ENCODE results near the gene FOXL1. TPM values are rescaled to one million over a fixed set of nuclear protein-coding genes. Genes with fewer than 3 reads are reported as not detected.

The FOXL1 gene
- polyA plus RNA-seq, 4 donors: 0.22 to 6.3 (median 1.5) TPM

GRCh38 chr16:86579268-86580062 lies 1.1 kb downstream of the FOXL1 start:
- Histone ChIP-seq H3K4me1 (ENCODE audit: control insufficient read depth in 3 of 3, insufficient read depth in 2 of 3, low read depth in 1 of 3, low read length in 2 of 3) (peaks cover 0 to 8% (median 0%) of the 10 kb centered on the region in 3 donors), H3K4me3 (ENCODE audit: low read depth in 1 of 3, low read length in 3 of 3) (peak overlapping the region in 2 of 3 donors; percentile 25 to 45), H3K36me3 (ENCODE audit: control insufficient read depth in 3 of 3, insufficient read depth in 2 of 3, low read depth in 1 of 3, low read length in 3 of 3) (no peaks in the 10 kb centered on the region), H3K27me3 (ENCODE audit: control insufficient read depth in 3 of 3, insufficient read depth in 3 of 3, low read length in 3 of 3) (peaks cover 8 to 79% (median 11%) of the 10 kb centered on the region in 3 donors), H3K9me3 (ENCODE audit: control insufficient read depth in 2 of 2, insufficient read depth in 1 of 2, low read depth in 1 of 2, low read length in 1 of 2) (no peaks in the 10 kb centered on the region), H3K27ac (ENCODE audit: low read depth in 1 of 3, low read length in 2 of 3) (peak overlapping the region in 1 of 3 donors; percentile 87)
- peak in 1 of 2 donors; percentile 13 for DNase-seq
- WGBS, 3 donors: 11 to 15% (median 12%) methylated on average over 40 to 69 of the region's 69 CpGs
- FAIRE-seq: no peak

- H3K4me3 ChIP-seq (ENCODE audit: low read depth in 1 of 3, low read length in 3 of 3): peak overlapping the region in 2 of 3 donors; percentile 25 to 45
Observed at GRCh38 chr16:86580063-86580790, 1.9 kb downstream of the FOXL1 start.

GRCh38 chr16:86580791-86581170 lies 2.4 kb downstream of the FOXL1 start:
- no peak for FAIRE-seq
- Histone ChIP-seq H3K9me3 (ENCODE audit: control insufficient read depth in 2 of 2, insufficient read depth in 1 of 2, low read depth in 1 of 2, low read length in 1 of 2) (no peaks in the 10 kb centered on the region), H3K4me3 (ENCODE audit: low read depth in 1 of 3, low read length in 3 of 3) (peak overlapping the region in 1 of 3 donors; percentile 19), H3K4me1 (ENCODE audit: control insufficient read depth in 3 of 3, insufficient read depth in 2 of 3, low read depth in 1 of 3, low read length in 2 of 3) (peaks cover 0 to 4% (median 4%) of the 10 kb centered on the region in 3 donors), H3K27me3 (ENCODE audit: control insufficient read depth in 3 of 3, insufficient read depth in 3 of 3, low read length in 3 of 3) (peaks cover 8 to 66% (median 11%) of the 10 kb centered on the region in 3 donors), H3K36me3 (ENCODE audit: control insufficient read depth in 3 of 3, insufficient read depth in 2 of 3, low read depth in 1 of 3, low read length in 3 of 3) (no peaks in the 10 kb centered on the region), H3K27ac (ENCODE audit: low read depth in 1 of 3, low read length in 2 of 3) (no peak overlapping the region)
- 29 to 68% (median 59%) methylated on average over 9 of the region's 9 CpGs for WGBS, 3 donors
- DNase-seq: no peak

More at GRCh38 chr16:86580063-86580790, 1.9 kb downstream of the FOXL1 start:
- WGBS, 3 donors: 19 to 50% (median 31%) methylated on average over 19 of the region's 19 CpGs
- peaks cover 8 to 71% (median 11%) of the 10 kb centered on the region in 3 donors for H3K27me3 ChIP-seq (ENCODE audit: control insufficient read depth in 3 of 3, insufficient read depth in 3 of 3, low read length in 3 of 3)
- peaks cover 0 to 8% (median 2%) of the 10 kb centered on the region in 3 donors for H3K4me1 ChIP-seq (ENCODE audit: control insufficient read depth in 3 of 3, insufficient read depth in 2 of 3, low read depth in 1 of 3, low read length in 2 of 3)
- H3K36me3 ChIP-seq (ENCODE audit: control insufficient read depth in 3 of 3, insufficient read depth in 2 of 3, low read depth in 1 of 3, low read length in 3 of 3): no peaks in the 10 kb centered on the region
- no peak overlapping the region for H3K27ac ChIP-seq (ENCODE audit: low read depth in 1 of 3, low read length in 2 of 3)
- no peaks in the 10 kb centered on the region for H3K9me3 ChIP-seq (ENCODE audit: control insufficient read depth in 2 of 2, insufficient read depth in 1 of 2, low read depth in 1 of 2, low read length in 1 of 2)
- FAIRE-seq (no peak), DNase-seq (no peak)

- H3K36me3 ChIP-seq (ENCODE audit: control insufficient read depth in 3 of 3, insufficient read depth in 2 of 3, low read depth in 1 of 3, low read length in 3 of 3): no peaks in the 10 kb centered on the region
- H3K9me3 ChIP-seq (ENCODE audit: control insufficient read depth in 2 of 2, insufficient read depth in 1 of 2, low read depth in 1 of 2, low read length in 1 of 2): no peaks in the 10 kb centered on the region
- DNase-seq (no peak), FAIRE-seq (no peak)
- WGBS, 3 donors: 40 to 53% (median 50%) methylated on average over 4 of the region's 4 CpGs
- no peak overlapping the region for H3K27ac ChIP-seq (ENCODE audit: low read depth in 1 of 3, low read length in 2 of 3)
- H3K4me1 ChIP-seq (ENCODE audit: control insufficient read depth in 3 of 3, insufficient read depth in 2 of 3, low read depth in 1 of 3, low read length in 2 of 3): peaks cover 0 to 4% (median 0%) of the 10 kb centered on the region in 3 donors
- H3K4me3 ChIP-seq (ENCODE audit: low read depth in 1 of 3, low read length in 3 of 3): peak overlapping the region in 1 of 3 donors; percentile 19
- peaks cover 10 to 59% (median 11%) of the 10 kb centered on the region in 3 donors for H3K27me3 ChIP-seq (ENCODE audit: control insufficient read depth in 3 of 3, insufficient read depth in 3 of 3, low read length in 3 of 3)
Observed at GRCh38 chr16:86581458-86581857, 3.1 kb downstream of the FOXL1 start.

- H3K9me3 ChIP-seq (ENCODE audit: control insufficient read depth in 2 of 2, insufficient read depth in 1 of 2, low read depth in 1 of 2, low read length in 1 of 2): no peaks in the 10 kb centered on the region
- 76 to 87% (median 83%) methylated on average over 6 of the region's 6 CpGs for WGBS, 3 donors
- H3K4me1 ChIP-seq (ENCODE audit: control insufficient read depth in 3 of 3, insufficient read depth in 2 of 3, low read depth in 1 of 3, low read length in 2 of 3): peaks cover 0 to 4% (median 0%) of the 10 kb centered on the region in 3 donors
- no peak overlapping the region for H3K27ac ChIP-seq (ENCODE audit: low read depth in 1 of 3, low read length in 2 of 3)
- no peaks in the 10 kb centered on the region for H3K36me3 ChIP-seq (ENCODE audit: control insufficient read depth in 3 of 3, insufficient read depth in 2 of 3, low read depth in 1 of 3, low read length in 3 of 3)
- no peak for FAIRE-seq
- H3K27me3 ChIP-seq (ENCODE audit: control insufficient read depth in 3 of 3, insufficient read depth in 3 of 3, low read length in 3 of 3): peaks cover 2 to 35% (median 3%) of the 10 kb centered on the region in 3 donors
- no peak overlapping the region for H3K4me3 ChIP-seq (ENCODE audit: low read depth in 1 of 3, low read length in 3 of 3)
- no peak for DNase-seq
Observed at GRCh38 chr16:86584071-86584685, 5.8 kb downstream of the FOXL1 start.

GRCh38 chr16:86584726-86585721 lies 6.7 kb downstream of the FOXL1 start:
- peaks cover 2 to 29% (median 3%) of the 10 kb centered on the region in 3 donors for H3K27me3 ChIP-seq (ENCODE audit: control insufficient read depth in 3 of 3, insufficient read depth in 3 of 3, low read length in 3 of 3)
- no peaks in the 10 kb centered on the region for H3K9me3 ChIP-seq (ENCODE audit: control insufficient read depth in 2 of 2, insufficient read depth in 1 of 2, low read depth in 1 of 2, low read length in 1 of 2)
- WGBS, 3 donors: 70 to 77% (median 75%) methylated on average over 12 of the region's 12 CpGs
- FAIRE-seq (no peak), DNase-seq (no peak)
- H3K36me3 ChIP-seq (ENCODE audit: control insufficient read depth in 3 of 3, insufficient read depth in 2 of 3, low read depth in 1 of 3, low read length in 3 of 3): no peaks in the 10 kb centered on the region
- H3K4me1 ChIP-seq (ENCODE audit: control insufficient read depth in 3 of 3, insufficient read depth in 2 of 3, low read depth in 1 of 3, low read length in 2 of 3): peaks cover 0 to 4% (median 0%) of the 10 kb centered on the region in 3 donors
- H3K4me3 ChIP-seq (ENCODE audit: low read depth in 1 of 3, low read length in 3 of 3): no peak overlapping the region
- H3K27ac ChIP-seq (ENCODE audit: low read depth in 1 of 3, low read length in 2 of 3): peak overlapping the region in 2 of 3 donors; percentile 47 to 53

- no peak overlapping the region for H3K4me3 ChIP-seq (ENCODE audit: low read depth in 1 of 3, low read length in 3 of 3)
- H3K27ac ChIP-seq (ENCODE audit: low read depth in 1 of 3, low read length in 2 of 3): peak overlapping the region in 2 of 3 donors; percentile 53 to 80
- peaks cover 2 to 23% (median 6%) of the 10 kb centered on the region in 3 donors for H3K27me3 ChIP-seq (ENCODE audit: control insufficient read depth in 3 of 3, insufficient read depth in 3 of 3, low read length in 3 of 3)
- FAIRE-seq (no peak), DNase-seq (no peak)
- H3K9me3 ChIP-seq (ENCODE audit: control insufficient read depth in 2 of 2, insufficient read depth in 1 of 2, low read depth in 1 of 2, low read length in 1 of 2): no peaks in the 10 kb centered on the region
- 53 to 58% (median 54%) methylated on average over 10 of the region's 10 CpGs for WGBS, 3 donors
- no peaks in the 10 kb centered on the region for H3K36me3 ChIP-seq (ENCODE audit: control insufficient read depth in 3 of 3, insufficient read depth in 2 of 3, low read depth in 1 of 3, low read length in 3 of 3)
- H3K4me1 ChIP-seq (ENCODE audit: control insufficient read depth in 3 of 3, insufficient read depth in 2 of 3, low read depth in 1 of 3, low read length in 2 of 3): peaks cover 0 to 4% (median 0%) of the 10 kb centered on the region in 3 donors
Observed at GRCh38 chr16:86585821-86586611, 7.7 kb downstream of the FOXL1 start.

Data from small intestine (tissue), 7 donors.